ENCODE results near the gene ENTPD1.
"Not testable (repeated sequence)": the region's sequence is repeated elsewhere in the genome, so short reads cannot be mapped to it uniquely, and the experiment has no call there.

ENTPD1 gene, protein sequence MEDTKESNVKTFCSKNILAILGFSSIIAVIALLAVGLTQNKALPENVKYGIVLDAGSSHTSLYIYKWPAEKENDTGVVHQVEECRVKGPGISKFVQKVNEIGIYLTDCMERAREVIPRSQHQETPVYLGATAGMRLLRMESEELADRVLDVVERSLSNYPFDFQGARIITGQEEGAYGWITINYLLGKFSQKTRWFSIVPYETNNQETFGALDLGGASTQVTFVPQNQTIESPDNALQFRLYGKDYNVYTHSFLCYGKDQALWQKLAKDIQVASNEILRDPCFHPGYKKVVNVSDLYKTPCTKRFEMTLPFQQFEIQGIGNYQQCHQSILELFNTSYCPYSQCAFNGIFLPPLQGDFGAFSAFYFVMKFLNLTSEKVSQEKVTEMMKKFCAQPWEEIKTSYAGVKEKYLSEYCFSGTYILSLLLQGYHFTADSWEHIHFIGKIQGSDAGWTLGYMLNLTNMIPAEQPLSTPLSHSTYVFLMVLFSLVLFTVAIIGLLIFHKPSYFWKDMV

DNA sequence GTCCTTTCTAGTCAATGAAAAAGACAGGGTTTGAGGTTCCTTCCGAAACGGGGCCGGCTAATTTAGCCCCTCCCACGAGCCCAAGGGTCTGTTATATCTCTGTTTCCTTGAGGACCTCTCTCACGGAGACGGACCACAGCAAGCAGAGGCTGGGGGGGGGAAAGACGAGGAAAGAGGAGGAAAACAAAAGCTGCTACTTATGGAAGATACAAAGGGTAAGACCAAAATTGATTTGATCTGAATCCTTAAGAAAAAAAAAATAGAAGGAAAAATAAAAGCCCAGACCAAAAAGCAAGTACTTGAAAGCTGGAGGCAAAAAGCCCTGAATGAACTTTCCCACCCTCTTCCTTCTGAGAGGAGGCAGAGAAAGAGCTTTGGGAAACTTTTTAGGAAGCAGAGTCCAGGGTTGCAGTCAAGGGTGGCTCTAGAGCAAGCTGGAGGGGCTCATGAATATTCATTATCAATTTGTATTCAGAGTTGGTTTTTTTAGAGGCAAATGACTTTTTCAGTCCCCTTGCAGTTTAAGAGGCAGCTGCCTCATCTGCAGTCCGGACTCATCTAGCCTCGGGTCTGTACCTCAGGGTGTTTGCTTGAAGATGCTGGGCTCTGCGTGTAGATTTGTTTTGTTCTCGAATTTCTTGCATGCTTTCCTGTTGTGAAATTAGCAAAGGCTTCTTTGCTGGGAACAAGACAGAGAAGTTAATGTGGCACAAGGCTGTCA lies at the start of gene ENTPD1:
TSS of gene ENTPD1 (plus strand) at position 123 of the 721 bp plus-strand sequence. CDS start at position 200, 77 bp downstream.
- no peak for DNase-seq (ENCODE audit: low spot score)

- no peak for DNase-seq (ENCODE audit: low spot score)
Measured at GRCh38 chr10:95706573-95706972, 49.4 kb upstream of the ENTPD1 start.

GRCh38 chr10:95706990-95707389 lies 49.0 kb upstream of the ENTPD1 start:
- no peak for DNase-seq (ENCODE audit: low spot score)

DNA sequence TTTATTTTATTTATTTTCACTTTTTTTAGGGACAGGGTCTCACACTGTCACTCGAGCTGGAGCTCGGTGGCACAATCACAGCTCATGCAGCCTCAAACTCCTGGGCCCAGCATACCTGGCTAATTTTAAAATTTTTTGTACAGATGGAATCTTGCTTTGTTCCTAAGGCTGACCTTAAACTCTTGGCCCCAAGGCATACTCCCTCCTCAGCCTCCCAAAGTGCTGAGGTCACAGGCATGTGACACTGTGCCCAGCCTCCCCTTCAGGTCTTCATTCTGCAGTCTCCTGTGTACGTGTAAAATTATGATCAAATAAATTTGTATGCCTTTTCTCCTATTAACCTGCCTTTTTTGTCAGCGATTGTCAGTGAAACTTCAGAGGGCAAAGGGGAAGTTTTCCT lies 44.5 kb upstream of the ENTPD1 start:
- DNase-seq (ENCODE audit: low spot score): no peak

DNA sequence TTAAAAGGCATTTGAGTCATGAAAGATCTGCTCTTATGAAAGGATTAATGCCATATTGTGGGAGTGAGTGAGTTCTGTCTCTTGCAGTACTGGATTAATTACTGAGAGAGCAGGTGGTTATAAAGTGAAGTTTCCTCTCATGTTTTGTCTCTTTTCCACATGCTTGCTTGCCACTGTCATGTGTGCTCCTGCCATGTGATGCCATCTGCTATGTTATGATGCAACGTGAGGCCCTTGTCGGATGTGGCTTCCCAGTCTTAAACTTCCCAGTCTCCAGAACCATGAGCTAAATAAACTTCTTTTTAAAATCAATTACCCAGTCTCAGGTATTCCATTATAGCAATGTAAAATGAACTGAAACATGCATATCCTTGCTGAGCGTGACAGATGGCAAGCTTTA lies 39.5 kb upstream of the ENTPD1 start:
- DNase-seq (ENCODE audit: low spot score): no peak

DNA sequence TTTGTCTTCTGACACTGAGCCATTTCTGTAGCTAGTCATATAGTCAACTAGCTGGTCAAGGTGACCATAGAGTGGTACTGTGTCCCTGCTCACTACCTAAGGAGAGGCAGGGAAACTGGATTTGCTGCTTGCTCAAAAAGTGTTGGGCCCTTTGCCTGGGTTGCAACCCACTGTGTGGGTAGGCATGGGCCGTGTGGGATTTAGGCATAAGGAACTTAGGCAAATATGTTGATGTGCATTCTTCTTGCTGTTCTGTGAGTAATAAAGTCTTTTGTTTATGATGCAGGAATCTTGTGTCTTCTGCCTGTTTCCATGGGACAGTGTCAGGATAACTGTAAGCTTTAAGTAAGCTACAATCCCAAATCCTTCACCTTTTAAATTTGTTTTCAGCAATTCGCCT lies 39.1 kb upstream of the ENTPD1 start:
- DNase-seq (ENCODE audit: low spot score): no peak

DNA sequence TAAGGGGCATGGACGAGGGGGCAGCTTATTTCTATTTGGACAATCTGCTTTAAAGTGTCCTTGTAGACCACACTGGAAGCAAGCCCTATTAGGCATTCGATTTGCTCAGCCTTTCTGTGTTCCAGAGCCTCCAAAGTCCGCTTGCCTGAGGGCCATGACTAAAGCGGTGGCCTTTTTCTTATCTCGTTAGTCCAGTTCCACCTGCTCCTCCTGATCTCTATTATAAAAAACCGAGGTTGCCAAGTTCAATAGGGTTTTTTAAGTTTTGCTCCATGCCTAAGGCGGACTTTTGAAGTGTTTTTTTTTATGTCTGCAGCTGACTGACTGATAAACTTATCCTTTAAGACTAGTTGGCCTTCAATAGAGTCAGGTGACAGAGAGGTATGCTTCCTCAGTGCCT lies 35.2 kb upstream of the ENTPD1 start:
- not testable (repeated sequence) for DNase-seq (ENCODE audit: low spot score)

- DNase-seq (ENCODE audit: low spot score): not testable (repeated sequence)
Measured at GRCh38 chr10:95722496-95722895, 33.5 kb upstream of the ENTPD1 start.

- DNase-seq (ENCODE audit: low spot score): no peak
Measured at GRCh38 chr10:95728526-95728925, 27.4 kb upstream of the ENTPD1 start.

DNA sequence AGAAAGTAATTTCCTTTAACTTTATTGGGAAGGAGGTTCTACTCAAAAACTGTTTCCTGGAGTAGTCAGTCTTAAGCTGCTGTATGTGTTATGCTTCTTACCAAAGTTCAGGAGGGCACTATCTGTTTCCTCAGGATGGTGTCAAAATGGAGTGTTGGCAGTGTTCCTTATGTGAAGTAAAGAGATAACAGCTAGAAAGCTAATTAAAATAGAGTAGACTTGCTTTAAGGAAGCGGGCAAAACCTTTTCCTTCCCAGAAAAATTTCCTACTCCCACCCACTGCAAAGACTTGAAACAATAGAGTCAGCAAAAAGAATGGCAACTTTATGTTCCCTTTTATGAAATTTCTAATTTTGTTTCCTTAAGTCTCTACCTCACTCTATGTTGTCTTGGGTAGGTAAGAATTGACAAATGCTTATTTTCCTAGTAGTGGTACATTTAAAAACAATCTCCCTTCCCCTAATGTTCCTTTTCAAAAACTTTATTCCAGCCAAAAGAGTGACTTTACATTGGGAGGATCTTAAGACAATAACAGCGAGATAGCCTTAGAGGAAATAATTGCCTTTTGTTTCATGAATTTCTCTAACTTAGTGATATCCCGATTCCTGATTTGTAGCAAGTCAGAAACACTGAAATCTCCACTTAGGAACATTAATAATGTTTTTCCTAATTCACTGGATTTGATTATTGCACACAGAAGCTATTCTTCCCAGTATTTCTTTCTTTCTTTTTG lies 26.5 kb upstream of the ENTPD1 start:
- no peak for DNase-seq (ENCODE audit: low spot score)

- no peak for DNase-seq (ENCODE audit: low spot score)
Measured at GRCh38 chr10:95730233-95730632, 25.7 kb upstream of the ENTPD1 start.

- DNase-seq (ENCODE audit: low spot score): not testable (repeated sequence)
Measured at GRCh38 chr10:95732907-95733306, 23.1 kb upstream of the ENTPD1 start.

GRCh38 chr10:95739056-95739455 lies 16.9 kb upstream of the ENTPD1 start:
- DNase-seq (ENCODE audit: low spot score): no peak

DNA sequence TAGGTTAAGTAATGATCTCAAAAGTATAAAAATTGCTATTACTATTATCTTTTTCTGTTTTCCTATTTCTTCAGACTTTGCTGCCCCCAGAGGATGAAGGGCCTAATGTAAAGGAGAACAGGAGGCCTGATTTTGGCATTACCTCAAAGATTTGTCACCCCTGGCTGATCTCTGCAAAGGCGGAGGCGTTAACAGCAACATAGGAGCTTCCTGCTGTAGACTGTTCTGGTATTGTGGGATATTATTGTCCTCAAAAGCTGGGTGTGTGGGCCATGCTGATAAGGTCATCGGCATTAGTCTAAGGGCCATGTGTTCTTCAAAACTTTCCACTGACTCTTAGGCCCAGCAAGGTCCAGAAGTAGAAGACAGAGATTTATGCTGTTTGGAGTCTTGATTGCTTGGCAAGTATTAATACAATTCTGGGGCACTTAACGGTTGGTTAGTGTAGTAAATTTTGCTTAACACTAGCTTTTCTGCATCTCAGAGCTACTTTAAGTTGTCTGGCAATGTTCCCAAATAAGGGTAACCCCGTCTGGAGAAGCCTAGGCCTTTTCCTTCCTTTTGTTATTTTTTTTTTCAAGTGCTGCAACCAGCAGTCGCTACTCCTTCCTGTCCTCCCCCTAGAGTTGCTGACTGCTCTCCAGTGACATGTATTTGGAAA lies 14.0 kb upstream of the ENTPD1 start:
- no peak for DNase-seq (ENCODE audit: low spot score)

- peak; percentile 5 for DNase-seq (ENCODE audit: low spot score)
Measured at GRCh38 chr10:95742485-95742884, 13.5 kb upstream of the ENTPD1 start.

GRCh38 chr10:95742962-95743535 lies 12.9 kb upstream of the ENTPD1 start:
- no peak for DNase-seq (ENCODE audit: low spot score)

DNA sequence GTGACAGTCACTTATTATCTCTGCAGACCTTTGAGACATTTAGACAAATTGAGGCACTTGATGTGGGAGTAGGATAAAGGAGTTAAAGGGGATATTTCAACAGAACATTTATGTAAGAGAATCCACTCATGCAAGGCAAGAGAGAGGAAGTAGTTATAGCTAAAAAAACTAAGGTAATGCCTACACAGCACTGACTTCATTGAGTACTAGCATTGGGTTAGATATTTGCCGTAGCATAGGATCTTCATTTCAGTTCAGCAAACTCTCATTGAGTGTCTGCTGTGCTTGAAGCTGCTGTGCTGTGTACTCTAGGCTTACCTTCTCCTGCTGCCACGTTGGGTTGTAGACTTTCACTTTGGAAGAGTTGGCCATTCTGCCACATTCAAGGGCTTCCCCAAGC lies 10.5 kb upstream of the ENTPD1 start:
- no peak for DNase-seq (ENCODE audit: low spot score)

DNA sequence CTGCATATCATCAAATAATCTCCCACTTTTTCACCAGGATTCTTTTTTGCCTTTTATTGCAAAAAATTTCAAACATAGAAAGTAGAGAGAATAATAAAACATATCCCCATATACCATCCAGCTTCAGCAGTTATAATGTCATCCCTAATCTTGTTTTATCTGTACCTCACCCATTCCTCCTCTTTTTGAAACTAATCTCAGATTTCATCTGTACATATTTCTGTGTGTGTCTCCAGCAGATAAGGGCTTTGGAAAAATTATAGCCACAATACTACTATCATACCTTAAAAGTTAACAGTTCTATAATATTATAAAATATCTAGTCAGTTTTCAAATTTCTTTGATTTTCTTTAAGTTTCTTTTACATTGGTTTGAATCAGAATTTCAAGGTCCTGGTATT lies 7.6 kb upstream of the ENTPD1 start:
- DNase-seq (ENCODE audit: low spot score): no peak

GRCh38 chr10:95755511-95756004 lies 405 bp upstream of the ENTPD1 start:
- DNase-seq (ENCODE audit: low spot score): peak; percentile 19

DNA sequence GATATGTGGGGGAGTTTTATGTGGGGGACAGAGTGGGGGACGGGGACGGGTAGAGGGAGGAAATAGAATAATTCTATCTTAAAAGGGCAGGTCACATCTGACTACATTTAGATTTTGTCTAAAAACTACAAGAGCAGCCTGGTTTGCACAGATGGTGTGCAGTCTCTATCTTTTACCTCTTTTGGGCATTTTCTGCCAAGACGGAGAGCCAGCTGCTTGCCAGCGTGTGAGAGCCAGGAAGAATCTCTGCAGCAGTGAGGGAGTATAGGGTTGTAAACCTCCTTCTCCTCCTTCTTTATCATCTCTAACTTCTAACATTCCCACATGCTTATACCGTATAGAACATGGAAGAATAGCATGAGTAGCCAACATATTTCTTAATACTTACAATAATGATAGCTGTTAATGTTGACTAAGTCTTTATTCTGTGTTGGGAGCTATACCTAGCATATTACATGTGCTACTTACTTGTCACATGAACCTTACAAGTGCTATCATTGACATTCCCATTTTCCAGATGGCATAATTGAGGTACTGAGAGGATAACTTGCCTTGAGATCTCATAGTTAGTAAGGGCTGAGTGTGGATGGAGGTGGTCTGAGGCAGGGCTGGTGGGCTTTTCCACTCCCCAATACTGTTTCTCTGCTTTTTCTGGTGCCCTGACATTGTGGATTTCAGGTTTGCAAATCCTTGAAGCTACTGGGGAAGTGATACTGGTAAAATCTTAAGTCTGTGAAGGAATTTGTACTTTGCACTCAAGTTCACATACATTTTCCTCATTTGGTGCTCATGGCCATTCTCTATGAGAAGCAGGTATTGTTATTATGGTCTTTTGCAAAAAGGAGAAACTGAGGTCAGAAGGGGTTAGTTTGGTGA lies 1.1 kb downstream of the ENTPD1 start:
- no peak for DNase-seq (ENCODE audit: low spot score)

Data from kidney tubule cell (primary cell).